ENCODE measurements around the gene BMP5.
A peak's percentile ranks its signal among the peaks of the same experiment; 100 is the strongest.

BMP5 gene

DNA sequence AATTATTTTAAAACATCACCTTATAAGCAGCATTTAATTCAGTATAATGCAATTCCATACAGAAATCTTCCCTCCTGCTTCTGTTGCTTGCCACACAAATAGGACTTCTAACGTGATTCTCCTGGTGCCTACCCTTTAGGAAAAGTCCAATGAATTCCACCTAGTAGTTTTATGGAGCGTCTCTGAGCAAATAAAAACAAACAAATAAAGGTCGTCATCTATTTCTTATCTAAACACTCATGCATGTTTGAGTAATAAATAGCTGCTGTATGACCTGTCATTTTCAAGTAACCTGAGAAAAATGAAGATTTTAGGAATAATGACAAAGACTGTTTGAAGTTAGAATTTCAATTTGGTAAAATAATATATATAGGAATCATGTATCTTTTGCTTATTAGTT, 102.7 kb downstream of the BMP5 start:
- TF ChIP-seq, protein P1, sequence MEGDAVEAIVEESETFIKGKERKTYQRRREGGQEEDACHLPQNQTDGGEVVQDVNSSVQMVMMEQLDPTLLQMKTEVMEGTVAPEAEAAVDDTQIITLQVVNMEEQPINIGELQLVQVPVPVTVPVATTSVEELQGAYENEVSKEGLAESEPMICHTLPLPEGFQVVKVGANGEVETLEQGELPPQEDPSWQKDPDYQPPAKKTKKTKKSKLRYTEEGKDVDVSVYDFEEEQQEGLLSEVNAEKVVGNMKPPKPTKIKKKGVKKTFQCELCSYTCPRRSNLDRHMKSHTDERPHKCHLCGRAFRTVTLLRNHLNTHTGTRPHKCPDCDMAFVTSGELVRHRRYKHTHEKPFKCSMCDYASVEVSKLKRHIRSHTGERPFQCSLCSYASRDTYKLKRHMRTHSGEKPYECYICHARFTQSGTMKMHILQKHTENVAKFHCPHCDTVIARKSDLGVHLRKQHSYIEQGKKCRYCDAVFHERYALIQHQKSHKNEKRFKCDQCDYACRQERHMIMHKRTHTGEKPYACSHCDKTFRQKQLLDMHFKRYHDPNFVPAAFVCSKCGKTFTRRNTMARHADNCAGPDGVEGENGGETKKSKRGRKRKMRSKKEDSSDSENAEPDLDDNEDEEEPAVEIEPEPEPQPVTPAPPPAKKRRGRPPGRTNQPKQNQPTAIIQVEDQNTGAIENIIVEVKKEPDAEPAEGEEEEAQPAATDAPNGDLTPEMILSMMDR (IDR thresholded peaks at IDR 0.05; ENCODE audit: insufficient read depth, missing control alignments): no peak
- DNase-seq (ENCODE audit: insufficient read length, low spot score) (no peak), FAIRE-seq (no peak)

DNA sequence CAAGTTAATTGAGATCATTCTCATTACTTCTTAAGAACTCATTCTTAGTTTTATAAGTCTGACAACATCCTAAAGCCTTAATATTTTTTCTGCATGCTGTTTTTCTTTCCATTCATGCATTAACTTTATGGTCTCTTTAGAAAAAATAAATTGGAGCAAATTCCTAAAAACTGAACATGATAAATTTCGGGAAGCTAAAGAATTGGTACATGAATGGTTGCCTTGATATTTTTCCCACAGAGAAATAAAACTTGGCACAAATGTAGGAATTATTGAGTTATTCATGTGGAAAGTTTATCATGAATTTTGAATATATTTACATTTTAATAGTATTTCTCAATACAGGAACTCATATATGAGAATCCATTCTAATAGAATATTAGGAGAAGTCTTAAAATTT, 115.9 kb downstream of the BMP5 start:
- no peak for DNase-seq (ENCODE audit: insufficient read length, low spot score)
- TF ChIP-seq, protein P1 (IDR thresholded peaks at IDR 0.05; ENCODE audit: insufficient read depth, missing control alignments): no peak
- FAIRE-seq: no peak

DNA sequence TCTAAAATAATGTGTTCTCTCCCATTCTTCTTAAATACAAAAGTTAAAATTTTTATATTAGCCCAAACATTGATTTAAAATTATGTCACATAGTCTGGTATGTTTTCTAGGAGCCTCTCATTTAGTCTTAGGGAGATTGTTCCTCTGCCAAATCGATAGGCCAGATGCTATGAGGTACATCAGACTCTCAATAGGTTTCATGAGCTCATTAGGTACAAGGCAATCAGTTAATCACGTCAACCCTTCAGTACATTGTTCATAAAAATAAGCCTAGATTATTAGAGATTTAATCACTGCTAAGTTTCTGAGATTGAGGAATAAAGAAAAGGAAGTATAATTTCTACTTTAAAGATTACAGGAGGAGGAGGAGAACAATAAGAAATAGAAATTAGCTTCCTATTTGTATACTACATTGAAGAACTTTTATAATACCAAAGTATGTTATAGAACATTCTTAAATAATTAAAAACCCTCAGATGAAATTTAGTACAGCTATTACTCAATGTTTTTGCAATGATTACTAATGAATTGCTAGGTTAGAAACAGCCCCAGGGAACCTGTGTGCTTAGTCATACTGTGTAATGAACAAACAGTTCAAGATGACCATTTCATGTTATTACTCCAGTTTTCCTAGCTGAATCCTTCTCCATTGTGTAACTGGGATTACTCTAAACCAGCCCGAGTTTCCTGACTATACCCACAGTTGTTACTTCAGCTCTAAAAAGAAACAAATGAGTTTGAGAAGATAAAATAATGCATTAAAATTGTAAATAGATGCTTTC, 117.0 kb downstream of the BMP5 start:
- TF ChIP-seq, protein P1 (IDR thresholded peaks at IDR 0.05; ENCODE audit: insufficient read depth, missing control alignments): no peak
- DNase-seq (ENCODE audit: insufficient read length, low spot score) (no peak), FAIRE-seq (peak; percentile 74)

DNA sequence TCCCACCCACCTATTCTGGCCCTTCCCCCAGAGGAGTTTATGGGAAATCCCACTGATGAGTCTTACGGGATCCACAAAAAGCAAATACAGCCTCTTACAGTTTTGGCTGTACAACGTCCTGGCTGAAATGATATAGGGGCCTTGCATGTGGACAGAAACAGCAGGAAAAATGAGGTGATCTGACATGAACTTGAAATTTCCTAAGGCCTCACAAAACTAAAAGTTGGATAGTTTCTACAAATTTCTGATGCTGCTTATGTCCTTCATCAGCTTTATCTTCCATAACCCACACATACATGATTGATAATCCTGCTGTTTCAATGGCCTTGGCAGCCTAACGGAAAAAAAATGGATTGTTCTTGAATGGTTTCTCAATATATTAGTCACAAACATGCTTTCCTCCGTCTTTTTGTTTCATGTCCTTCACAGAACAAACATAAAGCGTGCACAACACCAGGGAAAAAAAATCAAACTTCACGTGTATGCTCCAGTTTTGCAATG, 118.8 kb downstream of the BMP5 start:
- DNase-seq (ENCODE audit: insufficient read length, low spot score): no peak
- FAIRE-seq: no peak
- TF ChIP-seq, protein P1 (IDR thresholded peaks at IDR 0.05; ENCODE audit: insufficient read depth, missing control alignments): no peak

DNA sequence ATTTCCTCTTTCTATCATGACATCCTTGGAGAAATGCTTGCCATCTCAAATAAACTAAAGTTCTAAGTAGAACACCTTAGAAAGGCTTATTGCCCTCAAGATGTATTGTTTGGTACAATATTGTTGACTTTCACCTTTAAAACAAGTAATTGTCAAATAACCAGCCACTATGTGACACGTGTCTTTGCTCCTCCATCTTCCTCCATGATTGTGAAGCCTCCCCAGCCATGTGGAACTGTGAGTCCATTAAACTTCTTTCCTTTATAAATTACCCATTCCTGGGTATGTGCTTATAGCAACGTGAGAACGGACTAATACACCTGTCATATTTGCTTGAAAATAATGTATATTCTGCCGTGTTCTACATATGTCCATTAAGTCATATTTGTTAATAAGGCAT, 126.5 kb downstream of the BMP5 start:
- DNase-seq (ENCODE audit: insufficient read length, low spot score) (no peak), FAIRE-seq (no peak)
- TF ChIP-seq, protein P1 (IDR thresholded peaks at IDR 0.05; ENCODE audit: insufficient read depth, missing control alignments): no peak

DNA sequence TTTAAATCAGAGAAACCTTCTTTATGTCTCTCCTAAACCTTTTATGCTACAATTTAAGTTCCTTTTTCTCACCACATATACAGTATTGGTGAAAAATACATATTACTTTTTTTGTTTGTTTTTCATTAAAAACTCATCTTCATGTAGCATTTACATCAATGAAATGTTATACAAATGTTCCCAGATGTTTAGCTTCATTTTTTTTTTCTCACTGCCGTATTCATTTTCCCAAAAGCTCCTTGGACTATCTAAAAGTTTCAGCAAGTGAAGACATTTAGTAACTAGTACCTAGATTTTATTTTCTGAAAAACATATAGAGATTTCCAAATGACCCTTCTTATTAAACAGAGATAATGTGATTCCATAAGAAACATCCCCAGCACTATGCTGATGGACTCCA, 128.9 kb downstream of the BMP5 start:
- no peak for DNase-seq (ENCODE audit: insufficient read length, low spot score)
- no peak for FAIRE-seq

DNA sequence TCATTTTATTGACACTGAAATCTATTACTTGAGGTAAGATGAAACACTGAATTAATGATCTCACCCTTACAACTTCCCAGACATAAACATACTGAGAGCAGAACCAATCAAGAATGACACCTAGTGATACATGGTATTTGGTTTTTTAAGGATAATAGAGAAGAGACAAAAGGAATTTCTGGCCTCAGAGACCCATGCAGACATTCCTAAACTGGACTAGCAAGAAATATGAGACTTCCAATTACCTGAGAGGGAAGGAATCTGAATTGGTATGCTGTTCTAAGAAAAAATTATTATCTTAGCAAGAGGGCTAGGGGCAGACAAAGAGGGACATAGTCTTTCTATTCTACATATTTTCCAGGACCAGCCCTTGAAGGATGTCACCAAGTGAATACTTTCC, 141.1 kb downstream of the BMP5 start:
- DNase-seq (ENCODE audit: insufficient read length, low spot score): no peak
- TF ChIP-seq, protein P1 (IDR thresholded peaks at IDR 0.05; ENCODE audit: insufficient read depth, missing control alignments): no peak
- FAIRE-seq: no peak

More for the DNA sequence above, 128.9 kb downstream of the BMP5 start:
- TF ChIP-seq, protein P1 (IDR thresholded peaks at IDR 0.05; ENCODE audit: insufficient read depth, missing control alignments): no peak

Measured in D721Med (cell line).